H1 (cell line): ENCODE measurements around the gene ENAH. TPM values are rescaled to one million over a fixed set of nuclear protein-coding genes. Genes with fewer than 3 reads are reported as not detected.

Source experiments
- CTCF ChIA-PET: fragments of 300-600 bp; sonication (Branson Sonifier 250); formaldehyde crosslinking; loops from one replicate; lab custom pipeline; 2021; ENCODE audit not compliant: partially characterized antibody; lab: Charles Lee
- POLR2A ChIA-PET: fragments of 300-600 bp; sonication (Branson Sonifier 250); formaldehyde crosslinking; loops from one replicate; lab custom pipeline; 2021; ENCODE audit warnings: inconsistent platforms; ENCODE audit not compliant: partially characterized antibody; lab: Charles Lee
- DNase-seq, 2 experiments: peaks; one replicate each; pipeline versions ENCODE4 v3.0.0 to v3.0.0-alpha.2; 2010 to 2022; ENCODE audit warnings: low spot score in 2 of 2, low read depth in 1 of 2, mixed read lengths in 1 of 2
- FAIRE-seq: peaks from 2 replicates; lab custom pipeline; 2011; peaks lifted over from hg19 to GRCh38; lab: Jason Lieb, UNC
- H2AFZ ChIP-seq: 2 replicates; pipeline ENCODE4 v1.8.1; 2012; ENCODE audit warnings: low read length, inconsistent platforms
- H2AK5ac ChIP-seq: 2 replicates; pipeline ENCODE4 v1.6.1; 2013; ENCODE audit warnings: low read depth, low read length
- H2BK120ac ChIP-seq: replicated peaks from 2 replicates; pipeline ENCODE3; 2013; ENCODE audit warnings: low read depth, low read length, inconsistent platforms
- H2BK12ac ChIP-seq: 2 replicates; pipeline ENCODE4 v1.6.1; 2013; ENCODE audit warnings: low read depth, low read length
- H2BK15ac ChIP-seq: 2 replicates; pipeline ENCODE4 v1.6.1; 2013; ENCODE audit warnings: low read length
- H2BK20ac ChIP-seq: 2 replicates; pipeline ENCODE4 v1.6.1; 2013; ENCODE audit warnings: low read length
- H2BK5ac ChIP-seq: 2 replicates; pipeline ENCODE4 v1.6.1; 2013; ENCODE audit warnings: low read depth, low read length
- H3K14ac ChIP-seq: 2 replicates; pipeline ENCODE4 v1.6.1; 2013; ENCODE audit warnings: inconsistent platforms; ENCODE audit not compliant: insufficient read length
- H3K18ac ChIP-seq: 2 replicates; pipeline ENCODE4 v1.6.1; 2013; ENCODE audit warnings: low read length; ENCODE audit errors: extremely low read depth
- H3K23ac ChIP-seq: 2 replicates; pipeline ENCODE4 v1.6.1; 2013; ENCODE audit warnings: inconsistent platforms; ENCODE audit not compliant: insufficient read length
- H3K23me2 ChIP-seq: 2 replicates; pipeline ENCODE4 v1.6.1; 2013; ENCODE audit warnings: low read depth, low read length
- H3K27ac ChIP-seq: 2 replicates; pipeline ENCODE4 v1.6.1; 2011; ENCODE audit warnings: low read depth, low read length, inconsistent platforms
- H3K27me3 ChIP-seq, 4 experiments: replicated peaks in 1 of 4; 1 replicate in 1 of 4; 2 replicates in 3 of 4; pipeline versions ENCODE4 v1.6.1 to v1.8.1; 2011 to 2013; ENCODE audit warnings: low read length in 3 of 4, mild to moderate bottlenecking in 3 of 4, inconsistent platforms in 2 of 4, mixed read lengths in 2 of 4, moderate library complexity in 1 of 4; ENCODE audit not compliant: control insufficient read depth in 3 of 4, insufficient read depth in 3 of 4; ENCODE audit errors: extremely low read depth in 1 of 4
- H3K36me3 ChIP-seq, 4 experiments: 2 replicates each; pipeline versions ENCODE4 v1.6.1 to v1.8.1; 2011 to 2013; ENCODE audit warnings: mild to moderate bottlenecking in 4 of 4, low read length in 3 of 4, moderate library complexity in 2 of 4, control low read depth in 1 of 4, inconsistent platforms in 1 of 4; ENCODE audit not compliant: insufficient read depth in 4 of 4, control insufficient read depth in 2 of 4
- H3K4ac ChIP-seq: replicated peaks from 2 replicates; pipeline ENCODE3; 2013; ENCODE audit warnings: low read length, low read depth, mixed read lengths, inconsistent platforms; ENCODE audit not compliant: insufficient read length
- H3K4me1 ChIP-seq, 4 experiments: replicated peaks in 1 of 4; 1 replicate in 1 of 4; 2 replicates in 3 of 4; pipeline versions ENCODE4 v1.6.1 to v1.8.1; 2011 to 2013; ENCODE audit warnings: low read length in 3 of 4, inconsistent platforms in 2 of 4, mixed read lengths in 1 of 4; ENCODE audit not compliant: insufficient read depth in 4 of 4, control insufficient read depth in 3 of 4
- H3K4me2 ChIP-seq, 2 experiments: 2 replicates each; pipeline versions ENCODE4 v1.6.1 to v1.8.1; 2011 to 2013; ENCODE audit warnings: low read depth in 2 of 2, low read length in 2 of 2, control low read depth in 1 of 2, inconsistent platforms in 1 of 2, mild to moderate bottlenecking in 1 of 2; ENCODE audit not compliant: insufficient read depth in 1 of 2
- H3K4me3 ChIP-seq, 4 experiments: fragments of 200-600, 300-600 bp in 1 of 4; sonication (generic), shearing (Covaris generic), sonication (Bioruptor Twin) in 1 of 4; 2 replicates each; pipeline versions ENCODE4 v1.5.1 to v1.8.1; 2011 to 2016; ENCODE audit warnings: low read length in 4 of 4, low read depth in 3 of 4, control low read depth in 2 of 4, inconsistent platforms in 2 of 4, mild to moderate bottlenecking in 2 of 4, mixed read lengths in 1 of 4, moderate library complexity in 1 of 4; ENCODE audit not compliant: insufficient read depth in 2 of 4; ENCODE audit errors: extremely low read depth in 1 of 4
- H3K56ac ChIP-seq: replicated peaks from 2 replicates; pipeline ENCODE3; 2013; ENCODE audit warnings: low read depth, mild to moderate bottlenecking, mixed read lengths, low read length, inconsistent platforms; ENCODE audit not compliant: insufficient read length
- H3K79me1 ChIP-seq: 2 replicates; pipeline ENCODE4 v1.6.1; 2013; ENCODE audit warnings: low read depth, low read length, control low read depth
- H3K79me2 ChIP-seq, 2 experiments: 2 replicates each; pipeline versions ENCODE4 v1.6.1 to v1.8.1; 2012 to 2013; ENCODE audit warnings: low read length in 2 of 2, mild to moderate bottlenecking in 2 of 2, inconsistent platforms in 1 of 2; ENCODE audit not compliant: insufficient read depth in 2 of 2, control insufficient read depth in 1 of 2
- H3K9ac ChIP-seq, 4 experiments: replicated peaks in 1 of 4; 1 replicate in 1 of 4; 2 replicates in 3 of 4; pipeline versions ENCODE4 v1.6.1 to v1.8.1; 2011 to 2013; ENCODE audit warnings: low read depth in 3 of 4, low read length in 3 of 4, control low read depth in 2 of 4, mild to moderate bottlenecking in 2 of 4, moderate library complexity in 2 of 4, inconsistent platforms in 1 of 4; ENCODE audit errors: extremely low read depth in 1 of 4
- H3K9me3 ChIP-seq, 2 experiments: 2 replicates each; pipeline versions ENCODE4 v1.6.1 to v1.8.1; 2012 to 2013; ENCODE audit warnings: mild to moderate bottlenecking in 2 of 2, moderate library complexity in 2 of 2, control low read depth in 1 of 2, inconsistent platforms in 1 of 2, low read depth in 1 of 2, low read length in 1 of 2, mixed read lengths in 1 of 2; ENCODE audit not compliant: insufficient read depth in 2 of 2
- H4K20me1 ChIP-seq, 2 experiments: replicated peaks in 1 of 2; 2 replicates each; pipeline versions ENCODE3 to v1.8.1; 2011 to 2013; ENCODE audit warnings: inconsistent platforms in 2 of 2, low read length in 2 of 2, mild to moderate bottlenecking in 1 of 2; ENCODE audit not compliant: insufficient read depth in 2 of 2, control insufficient read depth in 1 of 2
- H4K5ac ChIP-seq: 2 replicates; pipeline ENCODE4 v1.6.1; 2013; ENCODE audit warnings: low read length, low read depth, mixed read lengths, inconsistent platforms; ENCODE audit not compliant: insufficient read length
- H4K8ac ChIP-seq: 2 replicates; pipeline ENCODE4 v1.8.0; 2013; ENCODE audit warnings: mild to moderate bottlenecking, moderate library complexity, low read length, inconsistent platforms; ENCODE audit not compliant: insufficient read depth; ENCODE audit errors: extremely low read depth
- H4K91ac ChIP-seq: replicated peaks from 2 replicates; pipeline ENCODE3; 2013; ENCODE audit warnings: low read length, mixed read lengths, inconsistent platforms; ENCODE audit not compliant: insufficient read length
- BRCA1 ChIP-seq: IDR thresholded peaks from 2 replicates; pipeline ENCODE4 v1.6.1; 2012; ENCODE audit warnings: low read depth, low read length, improper control_type of control experiment
- E2F6 ChIP-seq: IDR thresholded peaks from 2 replicates; pipeline ENCODE4 v1.6.1; 2012; ENCODE audit warnings: inconsistent platforms
- HDAC6 ChIP-seq: IDR thresholded peaks from one replicate; pipeline ENCODE4 v1.7.1; 2012; ENCODE audit warnings: low read depth, mild to moderate bottlenecking, inconsistent platforms, low read length, moderate library complexity
- SP1 ChIP-seq: IDR thresholded peaks from 2 replicates; pipeline ENCODE4 v1.6.1; 2011; ENCODE audit warnings: low read depth, low read length
- SP4 ChIP-seq: IDR thresholded peaks from 2 replicates; pipeline ENCODE4 v1.6.1; 2012; ENCODE audit warnings: low read length, inconsistent platforms
- SRF ChIP-seq: IDR thresholded peaks from 2 replicates; pipeline ENCODE4 v1.6.1; 2011; ENCODE audit warnings: mild to moderate bottlenecking, low read depth, low read length, moderate library complexity
- WGBS, 2 experiments: shearing (Covaris generic) in 1 of 2; methylation state at CpG; one replicate each; pipeline versions ENCODE4 v1.1.6 to v1.1.7; 2013 to 2015; ENCODE audit warnings: low lambda C conversion rate in 2 of 2, mixed read lengths in 2 of 2, inconsistent platforms in 1 of 2, low coverage in 1 of 2, missing lambda C conversion rate in 1 of 2; ENCODE audit not compliant: insufficient replicate concordance in 2 of 2, insufficient coverage in 1 of 2, insufficient read length in 1 of 2; ENCODE audit errors: extremely low coverage in 1 of 2, missing lambda C conversion rate in 1 of 2; 5-methylcytosine and 5-hydroxymethylcytosine counted together
- polyA plus RNA-seq, 7 experiments: library from polyadenylated mRNA; depleted of rRNA in 3 of 7; stranded (reverse) in 5 of 7; unstranded in 2 of 7; fragments of >200 nt in 5 of 7; fragments of 200-250 nt in 2 of 7; gene quantifications; 1 replicate in 5 of 7; 2 replicates in 1 of 7; 4 replicates in 1 of 7; pipeline versions ENCODE4 v1.2.1 to v1.2.3, GENCODE V29; 2011 to 2013; ENCODE audit warnings: missing spikeins in 2 of 7, mixed read lengths in 2 of 7
- total RNA-seq: library from RNA; stranded (reverse); fragmentation: NEBNext Ultra II Directional; extraction: Animal tissue kit (Norgen Biotek cat#: 25700); gene quantifications from 2 replicates; pipeline ENCODE4 v1.2.1, GENCODE V29; 2021

ENAH gene
- total and polyA plus RNA-seq, 2 of the 8 experiments (the other 6 are each of a cell fraction or from before 2014, with no cell fraction given): 39.1 to 335 TPM

DNA sequence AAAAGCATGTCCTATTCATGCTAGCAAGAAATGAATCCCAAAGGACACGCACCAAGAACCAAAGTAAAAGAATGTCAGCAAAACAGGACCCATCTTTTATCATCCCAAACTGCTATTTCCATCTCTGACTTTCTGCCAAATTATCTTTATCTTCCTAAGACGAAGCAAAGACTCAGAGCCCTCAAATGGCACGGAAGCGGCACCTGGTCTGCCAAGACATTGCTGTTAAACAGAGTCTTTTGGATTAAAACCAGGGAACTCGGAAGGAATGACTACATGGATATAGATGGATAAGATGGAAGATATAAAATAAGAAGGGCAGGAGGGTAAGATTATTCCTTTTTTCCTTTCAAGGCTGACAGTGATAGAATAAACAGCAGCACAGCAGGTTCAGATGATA, 164.2 kb downstream of the ENAH start:
- H2BK20ac ChIP-seq: no peak overlapping the region
- no peak overlapping the region for H3K23ac ChIP-seq
- no peaks in the 10 kb centered on the region for H3K79me1 ChIP-seq
- H3K14ac ChIP-seq: no peak overlapping the region
- H3K4me3 ChIP-seq: no peak overlapping the region
- H4K5ac ChIP-seq: no peak overlapping the region
- H3K23me2 ChIP-seq: no peaks in the 10 kb centered on the region
- no peak overlapping the region for H2BK12ac ChIP-seq
- FAIRE-seq (no peak), DNase-seq (peak in 1 of 2 experiments; percentile 37)
- no peaks in the 10 kb centered on the region for H3K79me2 ChIP-seq
- H3K27me3 ChIP-seq: no peaks in the 10 kb centered on the region
- no peak overlapping the region for H4K8ac ChIP-seq
- 90% methylated on average over 5 of the region's 5 CpGs; no CpG with 5 or more reads in 1 of the 2 experiments for WGBS, 2 experiments
- ChIA-PET POLR2A (interaction anchor here (0.6 to 0.7 kb wide), 2 partner anchors 26 to 163 kb away, joined by 3 to 4 read pairs; no protein-coding TSS in a partner anchor), CTCF (interaction anchor here (0.6 to 18.7 kb wide), 9 partner anchors 7 to 709 kb away, joined by 3 to 229 read pairs (median 4); no protein-coding TSS in a partner anchor)
- H3K9ac ChIP-seq: no peak overlapping the region
- H2BK15ac ChIP-seq: no peak overlapping the region
- H4K91ac ChIP-seq: no peak overlapping the region
- no peak overlapping the region for H2AFZ ChIP-seq
- no peak overlapping the region for H2BK120ac ChIP-seq
- H3K56ac ChIP-seq: no peak overlapping the region
- H2AK5ac ChIP-seq: no peak overlapping the region
- no peak overlapping the region for H2BK5ac ChIP-seq
- H3K27ac ChIP-seq: no peak overlapping the region
- H3K18ac ChIP-seq: no peak overlapping the region
- no peak overlapping the region for H3K4me2 ChIP-seq
- H4K20me1 ChIP-seq: no peaks in the 10 kb centered on the region
- no peak overlapping the region for H3K4ac ChIP-seq
- no peaks in the 10 kb centered on the region; a peak in 1 of 8 replicates for H3K36me3 ChIP-seq
- no peaks in the 10 kb centered on the region for H3K9me3 ChIP-seq
- peaks cover 0 to 2% (median under 1%) of the 10 kb centered on the region in 4 experiments; a peak in 2 of 7 replicates for H3K4me1 ChIP-seq
- TF ChIP-seq SP1 (no peak), BRCA1 (no peak), SP4 (no peak), HDAC6 (no peak), SRF (no peak), E2F6 (no peak)
